Measurements from ENCODE around the gene CARD9. TPM values are rescaled to one million over a fixed set of nuclear protein-coding genes. Genes with fewer than 3 reads are reported as not detected.

CARD9 gene
- total RNA-seq, 4 donors from 2014 or later = 0.28 to 14.9 (median 0.64) TPM

GRCh38 chr9:136343121-136343883, 30.2 kb downstream of the CARD9 start:
- TF ChIP-seq CTCF (IDR thresholded peaks at IDR 0.05) (no peak), POLR2A (IDR thresholded peaks at IDR 0.05) (no peak)
- peak overlapping the region in 2 of 4 donors; percentile 56 to 57 for H3K4me3 ChIP-seq
- H3K36me3 ChIP-seq = no peaks in the 10 kb centered on the region
- peaks cover 0 to 27% (median 3%) of the 10 kb centered on the region in 4 donors for H3K4me1 ChIP-seq
- no peak overlapping the region for H3K27ac ChIP-seq
- no peaks in the 10 kb centered on the region for H3K9me3 ChIP-seq
- peaks cover 0 to 5% of the 10 kb centered on the region in 2 donors for H3K27me3 ChIP-seq
- no peak for DNase-seq

- DNase-seq = peak; percentile 58 to 88 (median 83)
- H3K4me3 ChIP-seq = peak overlapping the region; percentile 28 to 57 (median 44)
- H3K36me3 ChIP-seq = no peaks in the 10 kb centered on the region
- H3K27ac ChIP-seq = peak overlapping the region in 1 of 4 donors; percentile 59
- H3K4me1 ChIP-seq = peaks cover 0 to 27% (median 3%) of the 10 kb centered on the region in 4 donors
- no peaks in the 10 kb centered on the region for H3K9me3 ChIP-seq
- H3K27me3 ChIP-seq = peaks cover 0 to 5% of the 10 kb centered on the region in 2 donors
- TF ChIP-seq CTCF (IDR thresholded peaks at IDR 0.05) (no peak), POLR2A (IDR thresholded peaks at IDR 0.05) (no peak)
These were observed 31.0 kb downstream of the CARD9 start for GRCh38 chr9:136342181-136343120.

- Histone ChIP-seq H3K4me3 (peak overlapping the region in 1 of 4 donors; percentile 56), H3K36me3 (no peaks in the 10 kb centered on the region), H3K4me1 (peaks cover 0 to 27% (median 3%) of the 10 kb centered on the region in 4 donors), H3K9me3 (no peaks in the 10 kb centered on the region), H3K27ac (no peak overlapping the region), H3K27me3 (peaks cover 0 to 5% of the 10 kb centered on the region in 2 donors)
- DNase-seq = no peak
- no peak for TF ChIP-seq POLR2A (IDR thresholded peaks at IDR 0.05)
- TF ChIP-seq CTCF (IDR thresholded peaks at IDR 0.05) = no peak
These were observed 31.7 kb downstream of the CARD9 start for GRCh38 chr9:136341769-136342168.

GRCh38 chr9:136341042-136341655, 32.3 kb downstream of the CARD9 start:
- Histone ChIP-seq H3K27me3 (peaks cover 0 to 5% of the 10 kb centered on the region in 2 donors), H3K4me3 (no peak overlapping the region), H3K9me3 (no peaks in the 10 kb centered on the region), H3K27ac (no peak overlapping the region), H3K4me1 (peaks cover 0 to 26% (median 3%) of the 10 kb centered on the region in 4 donors), H3K36me3 (no peaks in the 10 kb centered on the region)
- TF ChIP-seq CTCF (IDR thresholded peaks at IDR 0.05) (no peak), POLR2A (IDR thresholded peaks at IDR 0.05) (no peak)
- DNase-seq = no peak

- Histone ChIP-seq H3K4me1 (peaks cover 0 to 22% (median 3%) of the 10 kb centered on the region in 4 donors), H3K4me3 (no peak overlapping the region), H3K9me3 (no peaks in the 10 kb centered on the region), H3K36me3 (no peaks in the 10 kb centered on the region), H3K27me3 (peaks cover 0 to 5% of the 10 kb centered on the region in 2 donors), H3K27ac (no peak overlapping the region)
- TF ChIP-seq POLR2A (IDR thresholded peaks at IDR 0.05) (no peak), CTCF (IDR thresholded peaks at IDR 0.05) (no peak)
- no peak for DNase-seq
These were observed 33.0 kb downstream of the CARD9 start for GRCh38 chr9:136340356-136341041.

All from Peyer's patch (tissue), 4 donors.